ENCODE data around the gene BLVRB.

DNA sequence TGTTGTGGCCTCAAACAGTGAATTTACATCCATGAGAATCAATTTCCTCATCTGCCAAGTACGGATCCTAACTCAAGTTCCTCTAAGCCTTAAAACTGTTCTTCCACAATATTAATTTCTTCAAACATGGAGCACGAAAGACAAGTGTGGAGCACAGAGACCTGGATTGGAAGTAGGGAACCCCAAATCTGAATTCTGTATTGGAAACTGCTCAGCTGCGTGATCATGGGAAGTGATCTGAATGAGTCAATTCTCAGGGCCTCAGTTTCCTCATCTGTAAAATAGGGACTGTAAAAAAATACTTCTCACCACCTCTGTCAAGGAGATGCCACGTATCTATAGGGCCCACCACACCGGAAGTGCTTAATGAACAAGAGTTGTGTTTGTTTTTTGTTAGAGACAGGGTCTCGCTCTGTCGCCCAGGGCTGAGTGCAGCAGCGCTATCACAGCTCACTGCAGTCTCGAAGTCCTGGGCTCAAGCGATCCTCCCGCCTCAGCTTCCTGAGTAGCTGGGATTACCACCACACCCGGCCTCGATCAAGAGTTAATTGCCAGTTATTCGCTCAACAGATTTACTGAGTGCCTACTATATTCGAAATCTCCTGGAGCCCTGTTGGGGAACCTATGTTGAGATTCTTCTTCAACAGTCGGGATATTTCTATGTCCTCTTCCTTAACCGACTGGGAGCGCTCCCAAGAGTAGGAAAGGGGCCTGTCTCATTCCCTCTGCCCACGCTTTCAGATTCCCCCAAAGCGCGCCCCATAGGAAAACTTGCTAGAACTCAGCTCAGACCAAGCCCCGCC is 23.0 kb downstream of the BLVRB start:
- TF ChIP-seq, protein P1, sequence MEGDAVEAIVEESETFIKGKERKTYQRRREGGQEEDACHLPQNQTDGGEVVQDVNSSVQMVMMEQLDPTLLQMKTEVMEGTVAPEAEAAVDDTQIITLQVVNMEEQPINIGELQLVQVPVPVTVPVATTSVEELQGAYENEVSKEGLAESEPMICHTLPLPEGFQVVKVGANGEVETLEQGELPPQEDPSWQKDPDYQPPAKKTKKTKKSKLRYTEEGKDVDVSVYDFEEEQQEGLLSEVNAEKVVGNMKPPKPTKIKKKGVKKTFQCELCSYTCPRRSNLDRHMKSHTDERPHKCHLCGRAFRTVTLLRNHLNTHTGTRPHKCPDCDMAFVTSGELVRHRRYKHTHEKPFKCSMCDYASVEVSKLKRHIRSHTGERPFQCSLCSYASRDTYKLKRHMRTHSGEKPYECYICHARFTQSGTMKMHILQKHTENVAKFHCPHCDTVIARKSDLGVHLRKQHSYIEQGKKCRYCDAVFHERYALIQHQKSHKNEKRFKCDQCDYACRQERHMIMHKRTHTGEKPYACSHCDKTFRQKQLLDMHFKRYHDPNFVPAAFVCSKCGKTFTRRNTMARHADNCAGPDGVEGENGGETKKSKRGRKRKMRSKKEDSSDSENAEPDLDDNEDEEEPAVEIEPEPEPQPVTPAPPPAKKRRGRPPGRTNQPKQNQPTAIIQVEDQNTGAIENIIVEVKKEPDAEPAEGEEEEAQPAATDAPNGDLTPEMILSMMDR (optimal IDR thresholded peaks at IDR 0.05 in 1 of 3, IDR thresholded peaks at IDR 0.05 in 1 of 3, conservative IDR thresholded peaks at IDR 0.05 in 1 of 3; ENCODE audit: extremely low read depth in 1 of 3, insufficient read depth in 2 of 3, low read length in 3 of 3): no peak
- no peak for TF ChIP-seq EZH2 (IDR thresholded peaks at IDR 0.05; ENCODE audit: low read length)
